Adrenal gland (tissue), 12 donors: ENCODE measurements around the gene TRAPPC2L. TPM values are rescaled to one million over a fixed set of nuclear protein-coding genes. Genes with fewer than 3 reads are reported as not detected.

ENCODE experiments used
- DNase-seq, 7 donors: peaks; one replicate each; pipeline ENCODE4 v3.0.0-alpha.2; 2019 to 2020
- H3K27ac ChIP-seq, 5 donors: fragments of 200-600 bp; sonication (generic) in 4 of 5; 1 replicate in 3 of 5; 2 replicates in 2 of 5; pipeline versions ENCODE4 v1.5.1 to v1.8.0; 2016 to 2020; ENCODE audit warnings: mild to moderate bottlenecking in 1 of 5
- H3K27me3 ChIP-seq: fragments of 200-600 bp; 2 replicates; pipeline ENCODE4 v1.8.0; 2021
- H3K36me3 ChIP-seq, 2 donors: fragments of 200-600 bp; replicated peaks in 1 of 2; 1 replicate in 1 of 2; 2 replicates in 1 of 2; pipeline versions ENCODE4 v1.5.1 to v1.8.0; 2018 to 2022
- H3K4me1 ChIP-seq, 2 donors: fragments of 200-600 bp; replicated peaks in 1 of 2; 1 replicate in 1 of 2; 2 replicates in 1 of 2; pipeline versions ENCODE4 v1.5.1 to v1.8.0; 2018 to 2021
- H3K4me3 ChIP-seq, 4 donors: fragments of 200-600 bp; sonication (generic) in 3 of 4; one replicate each; pipeline ENCODE4 v1.5.1; 2016 to 2018
- H3K9me3 ChIP-seq, 3 donors: fragments of 200-600 bp; sonication (generic) in 1 of 3; replicated peaks in 1 of 3; 1 replicate in 2 of 3; 2 replicates in 1 of 3; pipeline versions ENCODE4 v1.5.1 to v1.8.0; 2016 to 2021
- POLR2A ChIP-seq, 2 donors: fragments of 450-650 bp; IDR thresholded peaks; one replicate each; pipeline ENCODE4 v1.6.1; 2017; ENCODE audit warnings: antibody characterized with exemption in 2 of 2, mild to moderate bottlenecking in 2 of 2, moderate library complexity in 1 of 2
- WGBS, 4 donors: extraction: QIAGEN DNeasy Blood & Tissue Kit in 2 of 4; methylation state at CpG; one replicate each; pipeline versions ENCODE4 v1.1.5 to v1.1.7; 2013 to 2017; 5-methylcytosine and 5-hydroxymethylcytosine counted together
- intact Hi-C, 2 donors: fragments of 100-400 bp; cut with DNase I; formaldehyde crosslinking; loops; one replicate each; pipeline versions ENCODE4 v1.14.1 to v1.15.0; 2022 to 2023
- polyA plus RNA-seq, 3 donors: library from polyadenylated mRNA; stranded (reverse); fragments of 200-250 nt in 2 of 3; fragments of 350-450 nt in 1 of 3; fragmentation: Illumina TruSeq in 1 of 3; extraction: RNeasy Lipid Tissue Mini Kit (QIAGEN cat#74804) in 1 of 3; gene quantifications; one replicate each; pipeline ENCODE4 v1.2.3, GENCODE V29; 2013 to 2014
- total RNA-seq, 9 donors: library from RNA; depleted of rRNA in 4 of 9; stranded (reverse); fragments of >200 nt in 4 of 9; fragments of 120-200 nt in 1 of 9; fragmentation: NEBNext Ultra II Directional in 1 of 9; extraction: Animal tissue kit (Norgen Biotek cat#: 25700) in 1 of 9; gene quantifications; one replicate each; pipeline versions ENCODE4 v1.1.0 to v1.2.4, GENCODE V29; 2013 to 2023
- TF ChIP-seq, protein P1 (sequence below), 6 experiments: fragments of 450-650 bp in 4 of 6; fragments of 200-600 bp in 2 of 6; sonication (generic) in 1 of 6; IDR thresholded peaks; 1 replicate in 5 of 6; 2 replicates in 1 of 6; pipeline versions ENCODE4 v1.5.1 to v1.8.0; 2016 to 2021; ENCODE audit warnings: antibody characterized with exemption in 6 of 6, mild to moderate bottlenecking in 2 of 6, moderate library complexity in 1 of 6
- donor health status: healthy with polysubstance abuse.
- donor health status: Bipolar disorder and iron deficiency.
- donor health status: DM: yes; HTN: yes; CAD: no.
- donor health status: DM: no; HTN: no; CAD: no.
- donor health status: DM: no; HTN: no; CAD: no.
- donor health status: DM: yes; HTN: yes; CAD: no.

Gene TRAPPC2L
- total and polyA plus RNA-seq, 12 donors: 56.7 to 279 (median 149) TPM

DNA sequence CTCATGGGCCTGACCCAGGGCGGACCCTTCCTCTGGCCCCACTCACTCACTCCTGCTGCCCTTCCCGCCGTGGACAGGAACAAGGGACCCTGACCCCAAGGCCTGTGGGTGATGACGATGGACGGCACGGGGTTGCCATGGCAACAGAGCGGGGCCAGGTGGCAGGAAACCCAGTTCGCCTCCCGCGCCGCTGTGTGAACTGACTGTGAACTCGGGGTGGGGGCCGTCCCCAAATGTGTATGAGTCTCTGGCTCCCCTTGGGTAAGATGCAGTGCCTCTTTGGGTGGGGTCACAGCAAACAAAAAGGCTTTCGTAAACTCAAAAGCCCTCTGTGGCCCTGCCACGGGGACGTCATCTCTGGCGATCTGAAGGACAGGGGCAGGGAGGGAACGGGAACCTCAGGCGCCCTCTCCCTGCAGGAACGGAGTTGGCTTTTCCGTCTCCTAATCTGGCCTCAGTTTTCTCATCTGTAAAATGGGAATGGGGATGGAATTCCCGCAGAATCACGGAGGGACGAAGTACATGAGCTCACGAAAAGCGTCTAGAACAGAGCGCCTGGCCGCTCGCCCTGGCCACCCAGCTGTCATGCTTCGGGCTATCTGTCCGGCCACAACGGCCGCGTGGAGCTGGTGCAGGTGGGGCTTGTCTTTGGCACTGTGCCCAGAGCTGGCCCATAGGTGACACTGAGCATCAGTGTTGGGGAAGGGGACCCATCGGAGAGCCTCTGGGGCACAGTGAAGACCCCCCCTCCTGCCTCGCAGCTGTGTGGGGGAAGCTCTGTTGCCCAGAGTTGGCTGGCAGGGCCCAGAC, 54.4 kb downstream of the TRAPPC2L start:
- WGBS, 4 donors: 67 to 78% (median 76%) methylated on average over 29 to 36 of the region's 36 CpGs
- Histone ChIP-seq H3K27ac (peak overlapping the region in 1 of 5 donors; percentile 22), H3K9me3 (no peaks in the 10 kb centered on the region), H3K27me3 (no peaks in the 10 kb centered on the region), H3K36me3 (no peaks in the 10 kb centered on the region), H3K4me3 (no peak overlapping the region), H3K4me1 (peaks cover 0 to 5% of the 10 kb centered on the region in 2 donors)
- DNase-seq: peak in 2 of 7 donors; percentile 38 to 56
- TF ChIP-seq, protein P1, sequence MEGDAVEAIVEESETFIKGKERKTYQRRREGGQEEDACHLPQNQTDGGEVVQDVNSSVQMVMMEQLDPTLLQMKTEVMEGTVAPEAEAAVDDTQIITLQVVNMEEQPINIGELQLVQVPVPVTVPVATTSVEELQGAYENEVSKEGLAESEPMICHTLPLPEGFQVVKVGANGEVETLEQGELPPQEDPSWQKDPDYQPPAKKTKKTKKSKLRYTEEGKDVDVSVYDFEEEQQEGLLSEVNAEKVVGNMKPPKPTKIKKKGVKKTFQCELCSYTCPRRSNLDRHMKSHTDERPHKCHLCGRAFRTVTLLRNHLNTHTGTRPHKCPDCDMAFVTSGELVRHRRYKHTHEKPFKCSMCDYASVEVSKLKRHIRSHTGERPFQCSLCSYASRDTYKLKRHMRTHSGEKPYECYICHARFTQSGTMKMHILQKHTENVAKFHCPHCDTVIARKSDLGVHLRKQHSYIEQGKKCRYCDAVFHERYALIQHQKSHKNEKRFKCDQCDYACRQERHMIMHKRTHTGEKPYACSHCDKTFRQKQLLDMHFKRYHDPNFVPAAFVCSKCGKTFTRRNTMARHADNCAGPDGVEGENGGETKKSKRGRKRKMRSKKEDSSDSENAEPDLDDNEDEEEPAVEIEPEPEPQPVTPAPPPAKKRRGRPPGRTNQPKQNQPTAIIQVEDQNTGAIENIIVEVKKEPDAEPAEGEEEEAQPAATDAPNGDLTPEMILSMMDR (IDR thresholded peaks at IDR 0.05): no peak
- TF ChIP-seq POLR2A (IDR thresholded peaks at IDR 0.05): no peak
- intact Hi-C loops: no loop called here

DNA sequence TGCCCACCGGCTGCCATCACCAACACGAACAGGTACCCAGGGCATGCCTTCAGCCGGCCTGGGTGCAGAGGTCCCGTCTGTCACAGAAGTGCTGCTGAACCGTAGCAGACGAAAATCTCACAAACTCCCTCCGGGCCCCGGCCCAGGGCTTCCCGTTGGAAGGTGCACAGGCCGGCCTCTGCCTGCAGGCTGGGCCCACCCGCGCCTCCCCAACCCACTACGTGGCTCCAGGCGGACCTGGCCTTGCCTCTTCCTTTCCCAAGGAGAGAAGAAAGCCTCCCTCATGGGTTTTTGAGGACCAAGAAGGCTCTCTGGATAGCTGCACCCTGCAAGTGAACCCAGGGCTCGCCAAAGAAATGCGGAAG, 55.0 kb downstream of the TRAPPC2L start:
- H3K4me3 ChIP-seq: no peak overlapping the region
- no peak overlapping the region for H3K27ac ChIP-seq
- no peak for TF ChIP-seq POLR2A (IDR thresholded peaks at IDR 0.05)
- TF ChIP-seq, protein P1 (IDR thresholded peaks at IDR 0.05): no peak
- H3K4me1 ChIP-seq: peaks cover 0 to 5% of the 10 kb centered on the region in 2 donors
- 83 to 100% (median 91%) methylated on average over 1 to 16 of the region's 16 CpGs for WGBS, 4 donors
- H3K27me3 ChIP-seq: no peaks in the 10 kb centered on the region
- DNase-seq: no peak
- no peaks in the 10 kb centered on the region for H3K9me3 ChIP-seq
- H3K36me3 ChIP-seq: no peaks in the 10 kb centered on the region
- intact Hi-C loops: no loop called here

Other genes with a start within 250 kb of the TRAPPC2L start
- gene IL17C, start 218.6 kb upstream of the TRAPPC2L start, total RNA-seq: not detected
- gene IL17C, start 218.6 kb upstream of the TRAPPC2L start, polyA plus RNA-seq: not detected
- gene CYBA, start 206.1 kb upstream of the TRAPPC2L start, total RNA-seq: 100 to 1,000 TPM in 7 of 9 donors, 10 to 100 TPM in 2; 50.5 to 374 (median 136) TPM
- 100 to 1,000 TPM in 2 of 3 donors, 10 to 100 TPM in 1; 19.6 to 271 (median 258) TPM for gene CYBA, start 206.1 kb upstream of the TRAPPC2L start, polyA plus RNA-seq
- gene MVD, start 194.0 kb upstream of the TRAPPC2L start, total RNA-seq: 100 to 1,000 TPM in 2 of 9 donors, 10 to 100 TPM in 7; 25.6 to 293 (median 36.3) TPM
- 100 to 1,000 TPM in 1 of 3 donors, 10 to 100 TPM in 2; 60.7 to 257 (median 66.9) TPM for gene MVD, start 194.0 kb upstream of the TRAPPC2L start, polyA plus RNA-seq
- 1 to 10 TPM in 1 of 9 donors, under 1 TPM in 6, not detected in 2; 0.06 to 1.7 (median 0.57) TPM for gene SNAI3, start 170.6 kb upstream of the TRAPPC2L start, total RNA-seq
- 1 to 10 TPM in 1 of 3 donors, under 1 TPM in 2; 0.11 to 2.1 (median 0.44) TPM for gene SNAI3, start 170.6 kb upstream of the TRAPPC2L start, polyA plus RNA-seq
- gene RNF166, start 150.7 kb upstream of the TRAPPC2L start, total RNA-seq: 10 to 100 TPM in 8 of 9 donors, 1 to 10 TPM in 1; 8.7 to 40.6 (median 30.2) TPM
- gene RNF166, start 150.7 kb upstream of the TRAPPC2L start, polyA plus RNA-seq: 10 to 100 TPM in 2 of 3 donors, 1 to 10 TPM in 1; 3.0 to 86.3 (median 25.1) TPM
- gene CTU2, start 150.6 kb upstream of the TRAPPC2L start, total RNA-seq: 10 to 100 TPM in 5 of 9 donors, 1 to 10 TPM in 4; 7.9 to 24.7 (median 11.5) TPM
- 10 to 100 TPM in 2 of 3 donors, 1 to 10 TPM in 1; 3.6 to 43.8 (median 32.5) TPM for gene CTU2, start 150.6 kb upstream of the TRAPPC2L start, polyA plus RNA-seq
- gene PIEZO1, start 71.9 kb upstream of the TRAPPC2L start, total RNA-seq: 100 to 1,000 TPM in 2 of 9 donors, 10 to 100 TPM in 6, 1 to 10 TPM in 1; 7.9 to 119 (median 91.6) TPM
- gene PIEZO1, start 71.9 kb upstream of the TRAPPC2L start, polyA plus RNA-seq: 100 to 1,000 TPM in 2 of 3 donors, 10 to 100 TPM in 1; 16.6 to 327 (median 259) TPM
- 1 to 10 TPM in 7 of 9 donors, under 1 TPM in 1, not detected in 1; 0.52 to 5.7 (median 2.1) TPM for gene CDT1, start 53.3 kb upstream of the TRAPPC2L start, total RNA-seq
- under 1 TPM; 0.29 to 0.44 (median 0.40) TPM for gene CDT1, start 53.3 kb upstream of the TRAPPC2L start, polyA plus RNA-seq
- gene APRT, start 45.2 kb upstream of the TRAPPC2L start, total RNA-seq: 100 to 1,000 TPM; 145 to 297 (median 187) TPM
- gene APRT, start 45.2 kb upstream of the TRAPPC2L start, polyA plus RNA-seq: 100 to 1,000 TPM; 116 to 227 (median 121) TPM
- 10 to 100 TPM; 12.6 to 57.0 (median 35.9) TPM for gene GALNS, start 180 bp upstream of the TRAPPC2L start, total RNA-seq
- 10 to 100 TPM; 33.3 to 63.1 (median 37.2) TPM for gene GALNS, start 180 bp upstream of the TRAPPC2L start, polyA plus RNA-seq
- gene PABPN1L, start 9.5 kb downstream of the TRAPPC2L start, total RNA-seq: 1 to 10 TPM in 1 of 9 donors, under 1 TPM in 4, not detected in 4; 0.22 to 3.3 (median 0.41) TPM
- 1 to 10 TPM in 2 of 3 donors, under 1 TPM in 1; 0.56 to 1.6 (median 1.1) TPM for gene PABPN1L, start 9.5 kb downstream of the TRAPPC2L start, polyA plus RNA-seq
- 10 to 100 TPM in 1 of 9 donors, 1 to 10 TPM in 4, under 1 TPM in 4; 0.30 to 16.9 (median 1.5) TPM for gene CBFA2T3, start 120.1 kb downstream of the TRAPPC2L start, total RNA-seq
- gene CBFA2T3, start 120.1 kb downstream of the TRAPPC2L start, polyA plus RNA-seq: 1 to 10 TPM; 1.0 to 5.3 (median 3.0) TPM
- 10 to 100 TPM; 35.7 to 88.3 (median 55.8) TPM for gene ACSF3, start 236.7 kb downstream of the TRAPPC2L start, total RNA-seq
- 10 to 100 TPM; 32.4 to 90.3 (median 82.1) TPM for gene ACSF3, start 236.7 kb downstream of the TRAPPC2L start, polyA plus RNA-seq